Neural cell (in vitro differentiated cells): ENCODE measurements around the gene STX16.

Experiments
- CTCF ChIP-seq: fragments of 450-650 bp; IDR thresholded peaks from 2 replicates; pipeline ENCODE4 v1.5.1; 2014; ENCODE audit warnings: antibody characterized with exemption, mild to moderate bottlenecking, moderate library complexity; ENCODE audit not compliant: poor library complexity, severe bottlenecking
- EP300 ChIP-seq: fragments of 450-650 bp; conservative IDR thresholded peaks from 2 replicates; pipeline ENCODE4 v1.6.1; 2014; ENCODE audit warnings: antibody characterized with exemption, mild to moderate bottlenecking, moderate library complexity; ENCODE audit not compliant: poor library complexity, severe bottlenecking
- EZH2 ChIP-seq: fragments of 200-600, 300-800 bp; shearing (Covaris generic), sonication (generic); IDR thresholded peaks from 2 replicates; pipeline ENCODE4 v1.6.1; 2014; ENCODE audit warnings: antibody characterized with exemption, low read length, borderline replicate concordance, mild to moderate bottlenecking; ENCODE audit not compliant: insufficient read depth, poor library complexity, severe bottlenecking
- MXI1 ChIP-seq: fragments of 450-650 bp; conservative IDR thresholded peaks from 2 replicates; pipeline ENCODE4 v1.6.1; 2014; ENCODE audit warnings: antibody characterized with exemption, mild to moderate bottlenecking; ENCODE audit not compliant: poor library complexity, severe bottlenecking
- POLR2AphosphoS5 ChIP-seq: IDR thresholded peaks from 2 replicates; pipeline ENCODE4 v1.6.1; 2012
- RAD21 ChIP-seq: fragments of 450-650 bp; conservative IDR thresholded peaks from 2 replicates; pipeline ENCODE4 v1.6.1; 2014; ENCODE audit warnings: antibody characterized with exemption, mild to moderate bottlenecking, moderate library complexity
- SMC3 ChIP-seq: fragments of 450-650 bp; conservative IDR thresholded peaks from 2 replicates; pipeline ENCODE4 v1.6.1; 2014; ENCODE audit warnings: antibody characterized with exemption, mild to moderate bottlenecking, moderate library complexity; ENCODE audit not compliant: poor library complexity
- TAF1 ChIP-seq: IDR thresholded peaks from 2 replicates; pipeline ENCODE4 v1.6.1; 2012; ENCODE audit warnings: low read depth

- TF ChIP-seq EP300 (no peak), MXI1 (no peak), TAF1 (no peak), CTCF (no peak), EZH2 (no peak), POLR2AphosphoS5 (no peak), RAD21 (no peak), SMC3 (no peak)
These were observed 69.8 kb downstream of the STX16 start for GRCh38 chr20:58720890-58721289.
